ENCODE data around the gene AMIGO3. TPM values are rescaled to one million over a fixed set of nuclear protein-coding genes. Genes with fewer than 3 reads are reported as not detected.

AMIGO3 gene
- total and polyA plus RNA-seq, 2 of the 8 experiments (the other 6 are each of a cell fraction or from before 2014, with no cell fraction given) = 1.6 to 8.8 TPM

- Histone ChIP-seq H4K8ac (ENCODE audit: extremely low read depth, insufficient read depth, low read length) (no peak overlapping the region), H3K4me2 (ENCODE audit: insufficient read depth in 1 of 2, low read depth in 2 of 2, low read length in 2 of 2) (no peak overlapping the region), H3K27me3 (replicated peaks in 1 of 4; ENCODE audit: control insufficient read depth in 3 of 4, extremely low read depth in 1 of 4, insufficient read depth in 3 of 4, low read length in 3 of 4) (no peaks in the 10 kb centered on the region), H4K20me1 (replicated peaks in 1 of 2; ENCODE audit: control insufficient read depth in 1 of 2, insufficient read depth in 2 of 2, low read length in 2 of 2) (peaks cover 2 to 5% of the 10 kb centered on the region in 2 experiments), H2BK5ac (ENCODE audit: low read depth, low read length) (no peak overlapping the region), H3K4ac (replicated peaks; ENCODE audit: insufficient read length, low read depth, low read length) (no peak overlapping the region), H3K9me3 (ENCODE audit: insufficient read depth in 2 of 2, low read depth in 1 of 2, low read length in 1 of 2) (no peaks in the 10 kb centered on the region), H2BK15ac (ENCODE audit: low read length) (no peak overlapping the region), H3K27ac (ENCODE audit: low read depth, low read length) (no peak overlapping the region), H2BK20ac (ENCODE audit: low read length) (no peak overlapping the region), H3K23me2 (ENCODE audit: low read depth, low read length) (no peaks in the 10 kb centered on the region; the same call in 1 of the 2 replicates), H3K23ac (ENCODE audit: insufficient read length) (no peak overlapping the region), H3K9ac (replicated peaks in 1 of 4; ENCODE audit: extremely low read depth in 1 of 4, low read depth in 3 of 4, low read length in 3 of 4) (no peak overlapping the region), H3K36me3 (ENCODE audit: control insufficient read depth in 2 of 4, insufficient read depth in 4 of 4, low read length in 3 of 4) (peaks cover 1 to 34% (median 18%) of the 10 kb centered on the region in 4 experiments; a peak in 6 of 8 replicates), H3K56ac (replicated peaks; ENCODE audit: insufficient read length, low read depth, low read length) (no peak overlapping the region), H3K4me1 (replicated peaks in 1 of 4; ENCODE audit: control insufficient read depth in 3 of 4, insufficient read depth in 4 of 4, low read length in 3 of 4) (no peaks in the 10 kb centered on the region), H3K4me3 (ENCODE audit: extremely low read depth in 1 of 4, insufficient read depth in 2 of 4, low read depth in 3 of 4, low read length in 4 of 4) (no peak overlapping the region), H4K5ac (ENCODE audit: insufficient read length, low read depth, low read length) (no peak overlapping the region), H3K79me1 (ENCODE audit: low read depth, low read length) (no peaks in the 10 kb centered on the region; the same call in 1 of the 2 replicates), H3K79me2 (ENCODE audit: control insufficient read depth in 1 of 2, insufficient read depth in 2 of 2, low read length in 2 of 2) (peaks cover 0 to 3% of the 10 kb centered on the region in 2 experiments; a peak in 1 of 4 replicates), H2AK5ac (ENCODE audit: low read depth, low read length) (no peak overlapping the region), H3K18ac (ENCODE audit: extremely low read depth, low read length) (no peak overlapping the region), H4K91ac (replicated peaks; ENCODE audit: insufficient read length, low read length) (no peak overlapping the region), H2BK120ac (replicated peaks; ENCODE audit: low read depth, low read length) (no peak overlapping the region), H3K14ac (ENCODE audit: insufficient read length) (no peak overlapping the region), H2BK12ac (ENCODE audit: low read depth, low read length) (no peak overlapping the region), H2AFZ (ENCODE audit: low read length) (no peak overlapping the region)
- no peak for TF ChIP-seq CTBP2 (IDR thresholded peaks at IDR 0.05; ENCODE audit: borderline replicate concordance, insufficient read depth, insufficient read length, low read length)
- TF ChIP-seq SIN3A (conservative IDR thresholded peaks at IDR 0.05 in 1 of 2, IDR thresholded peaks at IDR 0.05 in 1 of 2; ENCODE audit: low read depth in 1 of 2, low read length in 2 of 2) = no peak
- no peak for TF ChIP-seq CEBPB (IDR thresholded peaks at IDR 0.05; ENCODE audit: low read depth, low read length)
- no peak for TF ChIP-seq RAD21 (IDR thresholded peaks at IDR 0.05 in 1 of 2, conservative IDR thresholded peaks at IDR 0.05 in 1 of 2; ENCODE audit: low read depth in 2 of 2, low read length in 2 of 2)
- TF ChIP-seq TCF12 (IDR thresholded peaks at IDR 0.05; ENCODE audit: low read depth, low read length) = no peak
- TF ChIP-seq FOSL1 (IDR thresholded peaks at IDR 0.05; ENCODE audit: insufficient read depth, low read depth, low read length) = no peak
- TF ChIP-seq BCL11A (IDR thresholded peaks at IDR 0.05; ENCODE audit: low read depth in 2 of 2, low read length in 2 of 2) = no peak
- TF ChIP-seq SIRT6 (IDR thresholded peaks at IDR 0.05; ENCODE audit: low read length) = no peak
- ChIA-PET POLR2A (ENCODE audit: partially characterized antibody) (no interaction called here), CTCF (ENCODE audit: partially characterized antibody) (no interaction called here)
- 96% methylated on average over 11 of the region's 11 CpGs; no CpG with 5 or more reads in 1 of the 2 experiments for WGBS, 2 experiments (ENCODE audit: extremely low coverage in 1 of 2, insufficient coverage in 1 of 2, insufficient read length in 1 of 2, insufficient replicate concordance in 2 of 2, low coverage in 1 of 2, low lambda C conversion rate in 2 of 2, missing lambda C conversion rate in 1 of 2)
- no peak for FAIRE-seq
- DNase-seq (ENCODE audit: low read depth in 1 of 2, low spot score in 2 of 2) = no peak
Observed at GRCh38 chr3:49738067-49738713, 18.7 kb upstream of the AMIGO3 start.
